CD4-positive, alpha-beta T cell treated with Interleukin-4 for 4 hours (primary cell): ENCODE data around the gene PRR20D.
"Not testable (repeated sequence)": the region's sequence is repeated elsewhere in the genome, so short reads cannot be mapped to it uniquely, and the experiment has no call there.

Experiments used
- DNase-seq: peaks from one replicate; pipeline ENCODE4 v3.0.0-alpha.2; 2020

PRR20D gene

DNA sequence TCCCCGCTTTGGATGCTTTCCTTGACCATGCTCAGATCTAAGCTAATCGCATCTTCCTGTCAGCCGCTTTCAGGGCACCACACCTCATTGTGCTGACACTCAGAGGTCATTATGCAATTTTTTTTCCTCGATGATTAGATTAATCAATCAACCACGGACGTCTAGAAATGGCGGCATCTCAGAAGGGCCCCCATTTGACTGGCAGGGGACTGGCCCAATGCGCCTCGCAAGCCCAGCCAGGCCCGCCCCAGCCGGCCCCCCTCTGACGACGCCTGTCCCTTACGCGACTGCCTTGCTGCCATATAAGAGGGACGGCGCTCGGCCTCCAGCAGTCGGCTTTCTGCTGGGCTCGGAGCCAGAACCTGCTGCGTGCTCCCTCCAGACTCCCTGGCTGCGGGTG, at the start of gene PRR20D:
Gene PRR20D (plus strand): TSS at position 301 of the 400 bp plus-strand sequence. CDS start 387 bp downstream, outside the sequence.
- DNase-seq = not testable (repeated sequence)

DNA sequence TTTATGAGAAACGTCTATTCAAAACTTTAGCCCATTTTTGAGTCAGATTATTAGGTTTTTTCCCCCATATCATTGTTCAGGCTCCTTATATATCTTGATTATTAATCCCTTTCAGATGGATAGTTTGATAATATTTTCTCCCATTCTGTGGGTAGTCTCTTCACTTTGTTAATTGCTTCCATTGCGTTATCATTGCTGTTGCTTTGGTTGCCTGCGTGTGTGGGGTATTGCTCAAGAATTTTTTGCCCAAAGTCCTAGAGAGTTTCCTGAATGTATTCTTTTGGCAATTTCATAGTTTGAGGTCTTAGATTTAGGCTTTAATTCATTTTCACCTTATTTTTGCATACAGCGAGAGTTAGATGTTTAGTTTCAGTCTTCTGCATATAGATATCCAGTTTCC, 45.5 kb upstream of the PRR20D start:
- DNase-seq = no peak

DNA sequence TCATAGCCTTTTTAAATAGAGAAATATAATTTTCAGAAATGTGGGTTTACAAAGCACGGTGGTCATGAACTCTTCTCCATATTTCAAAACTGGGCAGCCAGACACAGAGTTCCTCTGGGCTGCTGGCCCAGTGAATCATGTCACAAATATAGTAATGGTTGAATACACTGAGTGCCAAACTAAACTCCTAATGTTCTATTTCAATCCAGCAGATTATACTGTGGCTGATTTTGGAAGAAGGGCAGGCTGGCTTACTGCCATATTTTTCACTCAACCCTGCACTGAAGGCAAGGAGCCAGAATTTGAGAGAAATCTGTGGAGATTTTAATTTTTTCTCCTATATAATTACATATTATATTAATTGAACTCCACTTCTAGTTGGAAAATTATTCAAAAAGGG, 36.8 kb upstream of the PRR20D start:
- no peak for DNase-seq

DNA sequence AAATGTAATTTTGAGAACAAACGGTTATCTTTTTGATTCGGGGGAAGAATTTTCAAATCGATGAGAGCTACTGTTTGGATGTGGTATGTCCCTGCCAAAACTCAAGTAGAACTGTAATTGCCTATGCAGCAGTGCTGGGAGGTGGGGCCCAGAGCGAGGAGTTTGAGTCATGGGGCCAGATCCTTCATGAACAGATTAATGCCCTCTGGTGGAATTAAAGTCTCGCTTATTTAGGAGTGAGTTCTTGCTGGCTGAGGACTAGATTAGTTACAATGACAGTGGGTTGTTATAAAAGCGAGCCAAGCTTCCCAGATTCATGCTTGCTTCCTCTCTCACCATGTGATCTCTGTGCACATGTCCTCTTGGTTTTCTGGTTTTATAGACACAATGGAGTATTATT, 31.5 kb upstream of the PRR20D start:
- no peak for DNase-seq

DNA sequence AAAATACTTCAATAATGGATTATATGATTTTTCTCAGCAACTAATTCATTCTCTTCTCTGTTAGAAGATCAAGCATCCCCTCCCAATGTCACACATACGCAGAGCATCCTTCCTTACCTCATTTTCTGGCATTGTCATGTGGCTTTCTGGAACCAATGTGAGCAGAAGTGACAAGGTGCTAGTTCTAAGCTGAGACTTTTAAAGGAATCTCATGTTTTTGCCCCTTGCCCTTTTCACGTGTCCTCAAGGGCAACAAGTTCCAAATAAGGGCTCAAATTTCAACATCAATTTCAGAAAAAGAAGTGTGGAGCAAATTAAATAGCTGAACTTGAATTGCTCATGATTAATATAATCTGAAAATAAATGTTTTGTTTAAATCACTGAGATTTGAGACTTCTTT, 24.3 kb upstream of the PRR20D start:
- no peak for DNase-seq

DNA sequence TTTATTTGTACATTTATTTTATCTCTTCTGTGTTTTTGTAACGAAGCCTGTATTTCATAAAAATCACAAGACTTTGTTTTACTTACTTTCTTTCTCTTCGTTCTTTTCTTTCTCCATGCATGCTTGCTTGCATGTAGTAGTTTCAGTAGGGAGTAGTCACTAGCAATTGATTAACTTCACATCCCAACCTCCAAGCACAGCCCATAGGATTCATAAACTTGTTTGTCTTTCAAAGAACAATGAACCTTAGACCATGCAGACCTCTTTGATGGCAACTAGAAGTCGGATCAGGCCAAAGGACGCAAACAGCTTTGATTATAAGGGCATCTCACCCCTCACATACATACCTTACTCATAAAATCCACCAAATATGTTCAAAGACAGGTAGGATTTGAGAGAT, 22.8 kb upstream of the PRR20D start:
- no peak for DNase-seq

DNA sequence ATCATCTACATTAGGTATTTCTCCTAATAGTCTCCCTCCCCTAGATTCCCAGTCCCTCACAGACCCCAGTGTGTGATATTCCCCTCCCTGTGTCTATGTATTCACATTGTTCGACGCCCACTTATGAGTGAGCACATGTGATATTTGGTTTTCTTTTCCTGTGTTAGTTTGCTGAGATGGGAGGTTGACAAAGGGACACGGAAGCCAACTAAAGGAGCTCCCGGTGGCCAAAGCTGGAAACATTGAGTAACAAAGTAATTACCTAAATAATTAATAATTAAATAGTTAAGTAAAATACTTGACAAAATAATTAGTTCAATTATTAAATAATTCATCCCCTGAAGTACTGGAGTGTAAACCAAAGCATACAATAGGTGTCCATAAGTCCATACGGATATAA, 21.4 kb upstream of the PRR20D start:
- DNase-seq = no peak

DNA sequence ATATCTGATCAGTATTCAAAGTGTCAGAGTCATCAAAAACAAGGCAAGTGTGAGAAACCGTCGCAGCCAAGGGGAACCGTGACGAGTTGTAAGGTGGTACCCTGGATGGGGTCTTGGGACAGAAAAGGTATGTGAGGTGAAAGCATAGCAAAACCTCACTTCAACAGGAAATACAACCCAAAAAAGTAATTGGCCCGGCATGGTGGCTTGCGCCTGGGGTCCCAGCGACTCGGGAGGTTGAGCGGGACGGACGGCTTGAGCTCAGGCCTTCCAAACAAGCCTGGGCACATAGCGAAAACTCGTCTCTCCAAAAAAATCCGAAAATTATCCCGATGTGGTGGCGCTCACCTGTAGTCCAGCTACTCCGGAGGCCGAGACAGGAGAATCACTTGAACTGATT, 20.7 kb upstream of the PRR20D start:
- DNase-seq = not testable (repeated sequence)

DNA sequence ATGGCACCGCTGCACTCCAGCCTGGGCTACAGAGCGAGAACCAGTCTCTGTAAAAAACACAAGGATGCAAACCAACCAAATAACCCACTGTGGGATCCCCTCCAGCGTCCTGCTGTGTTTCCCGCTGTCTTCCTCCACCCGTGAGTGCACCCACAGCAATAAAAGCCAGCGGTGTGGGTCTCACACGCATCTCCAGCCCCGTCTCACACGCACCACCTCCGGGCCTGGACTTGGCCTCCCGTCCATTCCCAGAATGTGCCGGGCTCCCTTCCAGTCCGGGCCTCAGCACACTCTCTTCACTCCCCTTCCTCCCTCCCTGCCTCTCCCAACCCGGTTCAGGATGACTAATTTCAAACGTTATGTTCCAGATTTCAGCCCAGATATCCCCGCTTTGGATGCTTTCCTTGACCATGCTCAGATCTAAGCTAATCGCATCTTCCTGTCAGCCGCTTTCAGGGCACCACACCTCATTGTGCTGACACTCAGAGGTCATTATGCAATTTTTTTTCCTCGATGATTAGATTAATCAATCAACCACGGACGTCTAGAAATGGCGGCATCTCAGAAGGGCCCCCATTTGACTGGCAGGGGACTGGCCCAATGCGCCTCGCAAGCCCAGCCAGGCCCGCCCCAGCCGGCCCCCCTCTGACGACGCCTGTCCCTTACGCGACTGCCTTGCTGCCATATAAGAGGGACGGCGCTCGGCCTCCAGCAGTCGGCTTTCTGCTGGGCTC, 20.0 kb upstream of the PRR20D start, which contains the start of gene PRR20A:
Gene PRR20A (plus strand): TSS at position 684 of the 734 bp plus-strand sequence. CDS start 387 bp downstream, outside the sequence.
- not testable (repeated sequence) for DNase-seq

DNA sequence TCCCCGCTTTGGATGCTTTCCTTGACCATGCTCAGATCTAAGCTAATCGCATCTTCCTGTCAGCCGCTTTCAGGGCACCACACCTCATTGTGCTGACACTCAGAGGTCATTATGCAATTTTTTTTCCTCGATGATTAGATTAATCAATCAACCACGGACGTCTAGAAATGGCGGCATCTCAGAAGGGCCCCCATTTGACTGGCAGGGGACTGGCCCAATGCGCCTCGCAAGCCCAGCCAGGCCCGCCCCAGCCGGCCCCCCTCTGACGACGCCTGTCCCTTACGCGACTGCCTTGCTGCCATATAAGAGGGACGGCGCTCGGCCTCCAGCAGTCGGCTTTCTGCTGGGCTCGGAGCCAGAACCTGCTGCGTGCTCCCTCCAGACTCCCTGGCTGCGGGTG, 13.2 kb upstream of the PRR20D start, which contains the start of gene PRR20B:
Gene PRR20B (plus strand): TSS at position 301 of the 400 bp plus-strand sequence. CDS start 387 bp downstream, outside the sequence.
- not testable (repeated sequence) for DNase-seq

DNA sequence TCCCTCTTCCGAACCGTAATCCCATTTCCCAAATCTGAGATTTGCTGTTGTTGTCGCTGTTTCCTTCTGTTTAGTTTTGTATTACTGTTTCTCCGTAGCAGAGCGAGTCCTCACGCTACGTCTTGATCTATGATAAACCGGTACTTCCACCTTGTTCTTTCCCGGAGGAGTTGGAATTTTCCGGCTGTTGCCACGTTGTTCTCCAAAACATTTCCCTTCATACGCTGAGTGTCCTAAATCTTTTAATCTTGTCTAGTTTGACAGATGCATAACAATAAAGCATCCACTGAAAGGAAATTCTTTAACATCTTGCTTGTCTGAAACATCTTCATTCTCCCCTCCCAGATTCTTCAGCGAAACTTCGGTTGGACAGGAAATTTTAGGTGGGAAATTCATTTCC, 12.3 kb upstream of the PRR20D start:
- not testable (repeated sequence) for DNase-seq

DNA sequence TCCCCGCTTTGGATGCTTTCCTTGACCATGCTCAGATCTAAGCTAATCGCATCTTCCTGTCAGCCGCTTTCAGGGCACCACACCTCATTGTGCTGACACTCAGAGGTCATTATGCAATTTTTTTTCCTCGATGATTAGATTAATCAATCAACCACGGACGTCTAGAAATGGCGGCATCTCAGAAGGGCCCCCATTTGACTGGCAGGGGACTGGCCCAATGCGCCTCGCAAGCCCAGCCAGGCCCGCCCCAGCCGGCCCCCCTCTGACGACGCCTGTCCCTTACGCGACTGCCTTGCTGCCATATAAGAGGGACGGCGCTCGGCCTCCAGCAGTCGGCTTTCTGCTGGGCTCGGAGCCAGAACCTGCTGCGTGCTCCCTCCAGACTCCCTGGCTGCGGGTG, 6.7 kb upstream of the PRR20D start, which contains the start of gene PRR20C:
Gene PRR20C (plus strand): TSS at position 301 of the 400 bp plus-strand sequence. CDS start 387 bp downstream, outside the sequence.
- DNase-seq = not testable (repeated sequence)

DNA sequence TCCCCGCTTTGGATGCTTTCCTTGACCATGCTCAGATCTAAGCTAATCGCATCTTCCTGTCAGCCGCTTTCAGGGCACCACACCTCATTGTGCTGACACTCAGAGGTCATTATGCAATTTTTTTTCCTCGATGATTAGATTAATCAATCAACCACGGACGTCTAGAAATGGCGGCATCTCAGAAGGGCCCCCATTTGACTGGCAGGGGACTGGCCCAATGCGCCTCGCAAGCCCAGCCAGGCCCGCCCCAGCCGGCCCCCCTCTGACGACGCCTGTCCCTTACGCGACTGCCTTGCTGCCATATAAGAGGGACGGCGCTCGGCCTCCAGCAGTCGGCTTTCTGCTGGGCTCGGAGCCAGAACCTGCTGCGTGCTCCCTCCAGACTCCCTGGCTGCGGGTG, 6.5 kb downstream of the PRR20D start, which contains the start of gene PRR20E:
Gene PRR20E (plus strand): TSS at position 301 of the 400 bp plus-strand sequence. CDS start 387 bp downstream, outside the sequence.
- not testable (repeated sequence) for DNase-seq

DNA sequence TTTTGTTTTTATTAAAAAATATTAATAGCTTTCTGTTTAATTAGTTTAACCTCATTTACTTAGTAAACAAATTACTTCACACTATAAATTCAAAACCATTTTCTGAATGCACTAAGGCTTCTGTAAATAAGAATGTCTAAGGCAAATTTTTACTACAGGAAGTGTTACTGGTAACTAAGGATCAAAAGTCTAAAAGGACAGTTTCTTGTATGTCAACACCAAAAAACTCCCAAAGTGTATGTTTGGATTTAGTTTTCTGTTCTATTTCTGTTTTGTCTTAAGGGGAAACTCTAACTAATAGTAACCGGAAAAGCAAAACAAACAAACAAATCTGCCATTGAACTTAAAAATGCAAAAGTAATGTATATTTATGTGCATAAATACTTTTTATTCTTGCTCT, 31.2 kb downstream of the PRR20D start:
- DNase-seq = no peak

DNA sequence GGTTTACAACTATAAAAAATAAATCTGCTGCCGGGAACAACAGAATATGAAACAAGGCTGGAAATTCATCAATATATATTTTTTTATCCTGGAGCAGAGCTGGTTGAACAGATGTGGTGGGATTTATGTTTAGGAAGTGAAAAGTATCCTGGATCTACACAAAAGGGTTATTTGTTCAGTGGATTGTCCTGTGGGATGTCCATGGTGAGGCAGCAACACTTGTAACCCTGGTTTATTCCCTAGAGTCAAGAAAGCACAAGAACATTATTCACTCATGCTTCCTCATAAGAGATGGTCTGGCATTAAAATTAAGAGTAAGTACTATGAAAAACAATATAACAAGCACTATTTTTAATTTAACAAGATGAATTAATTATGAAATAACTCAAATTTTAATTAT, 52.6 kb downstream of the PRR20D start:
- DNase-seq = no peak
